Nephron progenitor cell (in vitro differentiated cells): ENCODE results near the gene RECQL5.

ENCODE experiments used
- DNase-seq: peaks from one replicate; pipeline ENCODE4 v3.0.0; 2021
- H3K27ac Mint-ChIP-seq: 2 replicates; pipeline ENCODE4 v1.8.0; 2021; ENCODE audit warnings: mild to moderate bottlenecking, moderate library complexity, mixed read lengths
- H3K27me3 Mint-ChIP-seq: 2 replicates; pipeline ENCODE4 v1.8.0; 2021; ENCODE audit warnings: mild to moderate bottlenecking, low read depth, mixed read lengths; ENCODE audit not compliant: poor library complexity
- H3K36me3 Mint-ChIP-seq: 2 replicates; pipeline ENCODE4 v1.8.0; 2021; ENCODE audit warnings: low read depth, mixed read lengths
- H3K4me1 Mint-ChIP-seq: 2 replicates; pipeline ENCODE4 v1.8.0; 2021; ENCODE audit warnings: mixed read lengths
- H3K4me3 Mint-ChIP-seq: 2 replicates; pipeline ENCODE4 v1.8.0; 2021; ENCODE audit warnings: mild to moderate bottlenecking, moderate library complexity, mixed read lengths
- H3K9me3 Mint-ChIP-seq: 2 replicates; pipeline ENCODE4 v1.8.0; 2021; ENCODE audit warnings: mild to moderate bottlenecking, moderate library complexity, mixed read lengths
- CTCF ChIP-seq: fragments of 200-600 bp; sonication (generic); IDR thresholded peaks from 2 replicates; pipeline ENCODE4 v1.5.0; 2021; ENCODE audit warnings: antibody characterized with exemption

RECQL5 gene

GRCh38 chr17:75646638-75646992, 20.3 kb downstream of the RECQL5 start:
- Mint-ChIP-seq H3K4me1 (no peaks in the 10 kb centered on the region), H3K27ac (no peak overlapping the region), H3K9me3 (no peaks in the 10 kb centered on the region), H3K27me3 (no peaks in the 10 kb centered on the region), H3K4me3 (no peak overlapping the region), H3K36me3 (peaks cover 19% of the 10 kb centered on the region)
- TF ChIP-seq CTCF: no peak
- DNase-seq: no peak

GRCh38 chr17:75645889-75646637, 20.9 kb downstream of the RECQL5 start:
- Mint-ChIP-seq H3K9me3 (no peaks in the 10 kb centered on the region), H3K27ac (peak overlapping the region; percentile 22), H3K36me3 (peaks cover 17% of the 10 kb centered on the region), H3K4me1 (no peaks in the 10 kb centered on the region), H3K4me3 (no peak overlapping the region), H3K27me3 (no peaks in the 10 kb centered on the region)
- no peak for DNase-seq
- TF ChIP-seq CTCF: no peak

- DNase-seq: no peak
- no peak for TF ChIP-seq CTCF
- no peaks in the 10 kb centered on the region for H3K9me3 Mint-ChIP-seq
- no peaks in the 10 kb centered on the region for H3K27me3 Mint-ChIP-seq
- peaks cover 11% of the 10 kb centered on the region for H3K36me3 Mint-ChIP-seq
- no peak overlapping the region for H3K27ac Mint-ChIP-seq
- H3K4me3 Mint-ChIP-seq: no peak overlapping the region
- H3K4me1 Mint-ChIP-seq: no peaks in the 10 kb centered on the region
These were observed 21.5 kb downstream of the RECQL5 start for GRCh38 chr17:75645501-75645888.

- no peaks in the 10 kb centered on the region for H3K4me1 Mint-ChIP-seq
- peaks cover 1% of the 10 kb centered on the region for H3K27me3 Mint-ChIP-seq
- H3K4me3 Mint-ChIP-seq: no peak overlapping the region
- DNase-seq: no peak
- TF ChIP-seq CTCF: no peak
- H3K36me3 Mint-ChIP-seq: no peaks in the 10 kb centered on the region
- H3K9me3 Mint-ChIP-seq: no peaks in the 10 kb centered on the region
- H3K27ac Mint-ChIP-seq: peak overlapping the region; percentile 64
These were observed 23.3 kb downstream of the RECQL5 start for GRCh38 chr17:75643643-75644017.

- H3K4me1 Mint-ChIP-seq: no peaks in the 10 kb centered on the region
- no peak overlapping the region for H3K27ac Mint-ChIP-seq
- DNase-seq: no peak
- H3K4me3 Mint-ChIP-seq: no peak overlapping the region
- peaks cover 3% of the 10 kb centered on the region for H3K27me3 Mint-ChIP-seq
- H3K36me3 Mint-ChIP-seq: no peaks in the 10 kb centered on the region
- no peak for TF ChIP-seq CTCF
- H3K9me3 Mint-ChIP-seq: no peaks in the 10 kb centered on the region
These were observed 23.9 kb downstream of the RECQL5 start for GRCh38 chr17:75642784-75643642.
